Transverse colon (tissue), 3 donors: ENCODE results near the gene SNX30.

ENCODE experiments used
- CTCF ChIP-seq, 5 experiments: fragments of 200-600 bp in 3 of 5; fragments of 450-650 bp in 2 of 5; sonication (generic) in 3 of 5; IDR thresholded peaks; 1 replicate in 2 of 5; 2 replicates in 3 of 5; pipeline ENCODE4 v1.5.1; 2016 to 2017; ENCODE audit warnings: antibody characterized with exemption in 5 of 5, inconsistent platforms in 3 of 5, mild to moderate bottlenecking in 2 of 5, moderate library complexity in 1 of 5
- POLR2A ChIP-seq: fragments of 450-650 bp; IDR thresholded peaks from one replicate; pipeline ENCODE4 v1.6.1; 2016; ENCODE audit warnings: antibody characterized with exemption, mild to moderate bottlenecking, moderate library complexity

DNA sequence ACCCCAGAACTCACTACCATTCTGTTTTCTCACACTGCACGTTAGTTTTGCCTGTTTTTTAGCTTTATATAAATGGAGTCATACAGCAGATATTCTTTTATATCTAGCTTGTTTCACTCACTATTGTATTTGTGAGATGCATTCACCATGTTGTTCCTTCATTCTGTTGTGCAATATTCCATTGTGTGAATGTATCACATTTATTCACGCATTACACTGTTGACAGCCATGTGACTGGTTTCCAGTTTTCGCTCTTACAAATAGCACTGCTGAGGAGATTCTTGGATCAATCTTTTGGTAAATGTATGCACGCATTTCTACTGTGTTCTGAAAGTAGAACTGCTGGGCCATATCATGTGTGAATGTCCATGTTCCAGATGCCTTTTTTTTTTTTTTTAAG, 6.4 kb upstream of the SNX30 start:
- TF ChIP-seq POLR2A: no peak
- TF ChIP-seq CTCF (IDR thresholded peaks at IDR 0.05): no peak
